Right hindlimb (tissue), 1 donor: Measurements from ENCODE around the gene MAP2K7.
"Not testable (repeated sequence)": the region's sequence is repeated elsewhere in the genome, so short reads cannot be mapped to it uniquely, and the experiment has no call there.

Source experiments
- DNase-seq: peaks from one replicate; pipeline ENCODE4 v3.0.0-alpha.2; 2018

Gene MAP2K7

DNA sequence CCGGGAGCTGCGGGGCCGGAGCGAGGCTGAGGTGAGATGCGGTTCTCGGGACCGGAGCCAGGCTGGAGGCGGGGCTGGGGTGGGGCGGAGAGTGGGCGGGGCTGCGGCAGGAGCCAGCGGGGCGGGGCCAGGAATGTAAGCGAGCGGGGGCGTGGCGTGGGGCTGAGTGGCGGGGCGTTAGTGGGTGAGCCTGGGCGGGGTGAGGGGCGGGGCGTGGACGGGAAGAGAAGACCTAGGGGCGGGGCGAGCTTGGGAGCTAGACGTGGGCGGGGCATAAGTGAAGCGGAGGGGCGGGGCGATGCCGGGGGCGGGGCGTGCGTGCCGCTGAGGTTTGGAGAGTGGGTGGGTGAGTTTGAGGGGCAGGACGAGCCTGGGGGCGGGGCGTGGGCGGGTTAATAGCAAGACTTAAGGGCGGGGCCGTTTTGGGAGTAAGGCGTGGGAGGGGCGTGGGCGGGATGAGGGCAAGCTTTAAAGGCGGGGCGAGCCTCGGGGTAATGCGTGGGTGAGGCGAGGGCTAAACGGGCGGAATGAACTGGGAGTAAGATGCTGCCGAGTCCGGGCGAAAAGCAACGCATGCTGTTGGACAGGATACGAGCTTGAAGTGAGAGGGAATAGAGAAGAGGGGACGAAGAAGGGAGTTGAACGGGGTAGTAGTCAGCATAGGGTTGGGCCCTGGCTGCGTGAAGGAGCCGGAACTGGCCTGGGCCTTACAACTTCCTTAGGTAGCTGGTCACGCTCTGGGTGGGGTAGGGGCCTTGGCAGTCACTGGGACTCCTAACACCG, 17.0 kb downstream of the MAP2K7 start:
- peak; percentile 99 for DNase-seq

- no peak for DNase-seq
Observed at GRCh38 chr19:7921302-7921966, 17.8 kb downstream of the MAP2K7 start.

- DNase-seq: no peak
Observed at GRCh38 chr19:7921967-7922835, 18.5 kb downstream of the MAP2K7 start.

DNA sequence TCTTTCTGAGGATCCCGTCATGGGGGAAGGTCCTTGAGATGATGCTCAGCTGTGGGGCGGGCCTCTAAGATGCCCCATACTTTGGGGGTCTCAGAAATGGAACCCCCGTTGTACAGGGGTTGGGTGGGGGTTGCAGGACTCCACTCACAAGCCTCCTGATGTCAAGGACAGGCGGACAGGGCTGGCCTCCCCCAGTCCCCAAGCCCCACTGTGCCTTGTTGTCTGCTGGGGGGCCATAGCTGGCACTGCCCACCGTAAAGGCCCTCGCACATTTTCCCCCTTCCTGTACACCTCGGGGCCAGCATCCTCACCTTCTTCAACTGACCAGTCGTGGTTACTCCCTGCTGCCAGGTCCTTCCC, 19.1 kb downstream of the MAP2K7 start:
- DNase-seq: no peak

DNA sequence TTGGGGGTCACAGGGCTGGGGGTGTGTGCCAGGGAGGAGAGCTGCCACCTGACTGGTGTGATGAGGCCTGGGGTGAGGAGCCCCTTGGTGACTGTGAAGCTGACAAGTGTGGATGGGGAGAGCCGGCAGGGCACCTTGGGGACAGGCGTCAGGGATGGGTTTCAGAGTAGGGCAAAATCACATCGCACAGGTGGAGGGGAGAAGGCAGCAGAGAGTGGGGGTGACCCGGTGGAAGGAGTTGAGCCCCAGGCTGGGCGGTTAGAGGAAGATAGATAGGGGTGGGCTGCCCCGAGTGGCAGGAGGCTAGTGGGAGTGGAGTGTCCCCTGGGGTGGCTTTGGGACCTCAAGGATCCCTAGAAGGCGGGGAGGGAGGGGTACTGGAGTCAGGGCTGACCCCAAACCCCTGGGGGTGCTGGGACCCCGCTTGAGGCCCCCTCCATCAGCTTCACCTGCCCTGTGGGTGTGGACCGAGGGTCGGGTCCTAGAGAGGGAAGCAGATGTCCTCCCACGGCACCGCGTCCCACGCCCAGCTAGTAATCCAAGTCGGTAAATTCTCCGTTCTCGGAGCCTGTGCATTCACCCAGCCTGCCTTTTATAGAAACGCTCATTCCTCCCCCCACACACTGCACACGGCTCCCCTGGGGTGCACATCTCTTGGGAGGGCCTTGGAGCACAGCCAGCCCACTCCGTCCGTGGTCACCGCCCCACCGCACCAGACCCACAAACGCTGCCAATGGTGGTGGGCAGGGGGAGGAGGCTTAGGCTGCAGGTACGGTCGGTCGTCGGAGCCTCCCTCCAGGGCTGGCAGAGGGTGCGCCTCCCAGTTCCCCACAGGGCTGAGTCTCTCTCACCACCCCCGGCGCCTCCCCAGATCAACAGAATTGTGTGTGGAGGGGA, 19.9 kb downstream of the MAP2K7 start:
- no peak for DNase-seq

GRCh38 chr19:7924241-7924640, 20.6 kb downstream of the MAP2K7 start:
- DNase-seq: no peak

DNA sequence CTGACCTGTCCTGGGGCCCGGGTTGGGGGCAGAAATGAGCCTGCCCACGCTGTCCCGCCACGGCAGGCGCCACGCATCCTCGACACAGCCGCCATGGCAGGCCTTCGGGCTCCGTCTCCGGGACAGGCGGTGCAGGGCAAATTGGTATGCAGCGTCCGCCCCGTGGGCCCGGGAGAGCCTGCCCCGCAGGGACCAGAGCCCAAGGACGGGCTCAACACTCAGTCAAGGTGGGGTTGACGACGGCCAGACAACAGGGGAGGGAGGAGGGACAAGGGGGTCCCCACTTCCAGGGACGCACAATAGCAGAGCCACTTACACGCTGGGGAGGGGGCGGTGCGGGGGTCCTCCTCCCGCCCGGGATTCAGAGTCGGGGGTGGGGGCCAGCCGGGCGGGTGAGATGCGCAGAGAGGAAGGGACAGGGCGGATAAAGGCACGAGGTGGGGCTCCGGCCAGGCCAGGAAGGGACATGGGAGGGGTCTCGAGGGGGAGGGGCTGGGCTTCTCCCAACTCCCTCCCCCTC, 21.0 kb downstream of the MAP2K7 start:
- no peak for DNase-seq

GRCh38 chr19:7925171-7925851, 21.6 kb downstream of the MAP2K7 start:
- peak; percentile 84 for DNase-seq

- peak; percentile 83 for DNase-seq
Observed at GRCh38 chr19:7926021-7926726, 22.5 kb downstream of the MAP2K7 start, which contains the start of gene CTXN1. TSS of gene CTXN1 (minus strand) at chr19:7926135. CDS start at chr19:7925538, 597 bp downstream.

- no peak for DNase-seq
Observed at GRCh38 chr19:7926727-7927604, 23.3 kb downstream of the MAP2K7 start.

GRCh38 chr19:7927605-7928333, 24.1 kb downstream of the MAP2K7 start:
- DNase-seq: no peak

DNA sequence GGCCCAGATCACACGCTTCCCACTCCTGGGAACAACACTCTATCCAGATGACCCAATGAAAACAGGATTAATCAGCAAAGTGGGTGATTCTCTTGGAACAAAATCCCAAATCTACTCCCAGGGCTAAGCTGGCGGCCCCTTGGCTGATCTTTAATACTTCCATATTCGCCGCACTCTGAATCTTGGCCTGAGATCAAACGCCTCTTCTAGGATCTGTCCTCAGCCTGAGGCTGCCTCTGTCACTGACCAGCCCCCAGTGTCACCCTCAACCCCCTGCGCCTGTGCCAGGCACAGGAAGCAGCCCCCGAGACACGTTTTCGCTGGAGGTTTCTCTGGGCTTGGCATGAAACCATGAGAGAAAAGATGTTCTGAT, 24.6 kb downstream of the MAP2K7 start:
- DNase-seq: peak; percentile 9

DNA sequence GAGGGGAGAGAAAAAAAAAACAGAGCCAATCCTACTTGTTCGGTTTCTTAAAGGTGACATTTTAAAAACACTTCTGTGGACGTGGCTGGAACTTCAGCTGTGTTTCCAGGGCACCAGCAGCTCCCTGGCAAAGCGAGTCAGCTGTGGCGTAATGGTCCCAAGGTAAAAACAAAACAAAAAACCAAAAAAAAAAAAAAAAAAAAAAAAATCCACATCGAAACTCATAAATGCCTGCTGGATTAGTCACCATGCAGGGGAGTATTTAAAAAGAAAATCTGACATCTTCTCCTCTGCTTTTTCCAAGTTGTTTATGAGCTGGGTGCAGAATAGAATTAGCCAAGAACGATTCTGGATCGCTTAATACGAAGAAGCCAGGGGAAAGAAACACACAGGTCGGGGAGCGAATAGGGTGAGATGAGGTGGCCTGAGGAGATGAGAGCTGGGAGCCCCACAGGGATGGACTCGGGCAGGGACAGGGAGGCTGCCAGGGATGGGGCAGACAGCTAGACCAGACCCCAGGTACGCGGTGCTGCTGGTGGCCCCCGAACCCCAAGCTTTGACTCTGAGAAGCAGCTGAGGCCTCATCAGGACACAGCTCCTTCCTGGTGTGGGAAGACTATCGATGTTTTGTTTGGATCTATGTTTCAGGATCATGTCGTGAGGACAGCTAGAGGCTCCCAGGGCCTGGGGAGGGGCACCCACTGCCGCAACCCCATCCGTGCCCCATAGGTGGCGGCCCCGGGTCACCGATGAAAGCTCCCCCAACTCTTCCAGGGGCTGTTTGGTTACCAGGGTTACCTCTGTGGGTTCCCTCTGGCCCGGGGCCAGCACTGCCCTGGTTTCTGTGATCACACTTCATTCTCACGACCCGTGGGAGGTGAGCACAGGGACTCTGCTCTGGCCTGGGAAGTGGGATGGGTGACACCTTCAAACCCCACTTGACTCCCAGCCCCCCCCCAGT, 25.3 kb downstream of the MAP2K7 start:
- DNase-seq: peak; percentile 51

DNA sequence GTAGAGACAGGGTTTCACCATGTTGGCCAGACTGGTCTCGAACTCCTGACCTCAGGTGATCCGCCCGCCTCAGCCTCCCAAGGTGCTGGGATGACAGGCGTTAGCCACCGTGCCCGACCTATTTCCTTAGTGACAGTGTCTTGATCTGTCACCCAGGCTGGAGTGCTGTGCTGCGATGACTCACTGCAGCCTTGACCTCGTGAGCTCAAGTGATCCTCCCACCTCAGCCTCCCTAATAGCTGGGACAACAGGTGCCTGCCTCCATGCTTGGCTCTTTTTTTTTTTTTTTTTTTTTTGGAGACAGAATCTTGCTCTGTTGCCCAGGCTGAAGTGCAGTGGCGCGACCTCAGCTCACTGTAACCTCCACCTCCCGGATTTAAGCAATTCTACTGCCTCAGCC, 26.4 kb downstream of the MAP2K7 start:
- not testable (repeated sequence) for DNase-seq

DNA sequence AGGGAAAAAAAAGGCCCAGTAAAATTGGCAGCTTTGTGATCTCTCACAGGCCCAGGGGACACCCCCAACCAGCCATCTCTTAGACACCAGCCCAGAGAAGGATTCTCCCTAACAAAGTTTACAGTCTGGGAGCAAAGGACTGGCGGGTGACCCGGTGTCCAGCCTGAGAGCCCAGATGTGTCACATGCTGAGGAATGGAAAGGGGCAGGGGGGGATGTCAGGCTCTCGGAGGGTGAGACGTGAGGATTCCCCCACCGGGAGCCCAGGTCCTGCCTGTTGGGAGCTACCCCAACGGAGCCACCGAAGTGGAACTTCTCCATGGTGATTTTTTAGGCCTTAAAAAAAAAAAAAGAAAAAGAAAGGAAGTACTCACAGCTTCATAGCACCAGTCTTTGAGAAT, 27.1 kb downstream of the MAP2K7 start:
- DNase-seq: peak; percentile 14

DNA sequence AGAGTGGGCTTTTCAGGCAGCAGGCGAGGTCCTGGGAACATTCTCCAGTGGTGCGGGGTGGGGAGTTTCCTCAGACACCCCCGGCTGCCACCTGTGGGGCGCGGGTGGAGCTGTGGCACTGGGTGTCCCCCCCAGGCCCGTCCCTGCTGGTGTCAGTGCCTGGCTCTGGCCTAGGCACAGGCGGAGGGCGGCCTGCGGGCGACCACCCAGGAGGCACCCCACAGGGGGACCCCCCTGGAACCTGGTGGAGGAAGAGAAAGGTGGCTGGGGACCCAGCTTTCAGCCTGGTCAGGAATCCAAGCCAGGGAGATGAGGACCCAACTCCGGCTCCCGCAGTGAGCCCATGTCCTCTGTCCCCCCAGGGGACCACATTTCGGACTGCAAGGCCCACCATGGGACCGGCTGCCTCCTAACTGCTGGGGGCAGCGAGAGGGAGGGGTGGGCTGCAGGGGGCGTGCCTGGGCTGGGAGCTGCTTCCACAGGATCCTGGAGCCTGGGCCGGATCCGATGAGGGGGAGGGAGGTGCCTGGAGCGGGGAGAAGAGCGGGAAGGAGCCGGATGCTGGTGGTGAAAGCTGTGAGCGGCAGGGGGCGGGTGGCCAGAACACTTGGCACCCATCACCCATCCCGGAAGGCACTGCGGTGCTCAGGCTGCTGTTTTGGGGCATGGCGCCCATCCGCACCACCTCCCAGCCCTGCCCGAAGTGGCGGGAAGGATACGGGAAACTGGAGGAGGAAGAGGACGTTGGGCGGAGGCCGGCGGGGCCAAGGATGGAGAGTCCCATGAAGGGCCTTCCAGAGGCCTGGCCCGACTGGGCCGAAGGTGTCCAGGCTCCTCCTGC, 27.8 kb downstream of the MAP2K7 start:
- DNase-seq: peak; percentile 21
